CD4-positive, alpha-beta memory T cell (primary cell): ENCODE measurements around the gene MED9. TPM values are rescaled to one million over a fixed set of nuclear protein-coding genes. Genes with fewer than 3 reads are reported as not detected.

ENCODE experiments used
- CTCF ChIA-PET: fragments of 350-600 bp; sonication (Branson Sonifier 250); formaldehyde crosslinking; loops from one replicate; lab custom pipeline; 2021; ENCODE audit warnings: inconsistent platforms; ENCODE audit not compliant: partially characterized antibody; lab: Charles Lee
- POLR2A ChIA-PET: fragments of 350-600 bp; sonication (Branson Sonifier 250); formaldehyde crosslinking; loops from one replicate; lab custom pipeline; 2021; ENCODE audit not compliant: partially characterized antibody; lab: Charles Lee
- DNase-seq, 5 donors: peaks; one replicate each; pipeline versions ENCODE4 v3.0.0 to v3.0.0-alpha.2; 2020 to 2022; ENCODE audit warnings: mixed read lengths in 1 of 5
- H3K27ac ChIP-seq: one replicate; pipeline ENCODE4 v1.7.0; 2013; ENCODE audit warnings: low read depth, low read length
- H3K27me3 ChIP-seq: 2 replicates; pipeline ENCODE4 v1.7.0; 2013; ENCODE audit warnings: mild to moderate bottlenecking, low read length, moderate library complexity; ENCODE audit not compliant: insufficient read depth
- H3K36me3 ChIP-seq: 2 replicates; pipeline ENCODE4 v1.7.0; 2013; ENCODE audit warnings: mild to moderate bottlenecking, low read length, moderate library complexity; ENCODE audit not compliant: insufficient read depth
- H3K4me1 ChIP-seq: 2 replicates; pipeline ENCODE4 v1.7.0; 2013; ENCODE audit warnings: mild to moderate bottlenecking, low read length, moderate library complexity; ENCODE audit not compliant: insufficient read depth
- H3K4me3 ChIP-seq, 2 donors: one replicate each; pipeline ENCODE4 v1.7.0; 2013; ENCODE audit warnings: low read length in 2 of 2, mild to moderate bottlenecking in 1 of 2
- H3K9me3 ChIP-seq, 2 donors: one replicate each; pipeline ENCODE4 v1.7.0; 2013; ENCODE audit warnings: low read length in 2 of 2, control low read depth in 1 of 2; ENCODE audit not compliant: control insufficient read depth in 1 of 2
- H3K27ac Mint-ChIP-seq, 7 donors: one replicate each; pipeline ENCODE4 v1.8.0; 2020 to 2021; ENCODE audit warnings: mixed read lengths in 7 of 7, mild to moderate bottlenecking in 6 of 7, inconsistent platforms in 3 of 7, moderate library complexity in 3 of 7
- H3K27me3 Mint-ChIP-seq, 2 donors: one replicate each; pipeline ENCODE4 v1.8.0; 2020 to 2021; ENCODE audit warnings: mixed read lengths in 2 of 2
- H3K36me3 Mint-ChIP-seq, 2 donors: one replicate each; pipeline ENCODE4 v1.8.0; 2020 to 2021; ENCODE audit warnings: mixed read lengths in 2 of 2, inconsistent platforms in 1 of 2, mild to moderate bottlenecking in 1 of 2
- H3K4me1 Mint-ChIP-seq, 4 donors: one replicate each; pipeline ENCODE4 v1.8.0; 2020 to 2021; ENCODE audit warnings: mixed read lengths in 4 of 4, mild to moderate bottlenecking in 1 of 4
- H3K4me3 Mint-ChIP-seq, 8 donors: one replicate each; pipeline ENCODE4 v1.8.0; 2020 to 2021; ENCODE audit warnings: mixed read lengths in 8 of 8, mild to moderate bottlenecking in 7 of 8, moderate library complexity in 6 of 8, inconsistent platforms in 3 of 8
- H3K9me3 Mint-ChIP-seq, 8 donors: one replicate each; pipeline ENCODE4 v1.8.0; 2020 to 2021; ENCODE audit warnings: mixed read lengths in 8 of 8, mild to moderate bottlenecking in 5 of 8, inconsistent platforms in 3 of 8, moderate library complexity in 1 of 8
- intact Hi-C: fragments of 100-400 bp; cut with micrococcal nuclease; formaldehyde crosslinking; loops from one replicate; pipeline ENCODE4 v1.15.1; 2023
- polyA plus RNA-seq, 2 donors: library from polyadenylated mRNA; unstranded; fragments of 300-500 nt; fragmentation: Illumina TruSeq; gene quantifications; one replicate each; pipeline ENCODE4 v1.2.3, GENCODE V29; 2021
- total RNA-seq, 2 experiments: library from RNA; stranded (reverse); gene quantifications; one replicate each; pipeline ENCODE4 v1.2.3, GENCODE V29; 2021

The MED9 gene
- total and polyA plus RNA-seq, 4 experiments from 2014 or later = 9.3 to 18.9 (median 16.9) TPM

GRCh38 chr17:17507465-17508011 lies 30.7 kb downstream of the MED9 start:
- no peaks in the 10 kb centered on the region for H3K27me3 ChIP-seq
- no peak overlapping the region for H3K4me3 ChIP-seq
- peaks cover 0 to 10% (median 0%) of the 10 kb centered on the region in 4 donors for H3K4me1 Mint-ChIP-seq
- H3K27ac Mint-ChIP-seq = no peak overlapping the region
- H3K4me1 ChIP-seq = no peaks in the 10 kb centered on the region
- no peak overlapping the region for H3K4me3 Mint-ChIP-seq
- intact Hi-C loops = no loop called here
- ChIA-PET CTCF (interaction anchor here (1.6 kb wide), 1 partner anchor 11 kb away, joined by 7 read pairs; the partner anchor contains the start of gene RASD1), POLR2A (no interaction called here)
- H3K9me3 ChIP-seq = no peaks in the 10 kb centered on the region
- no peak for DNase-seq
- H3K36me3 ChIP-seq = no peaks in the 10 kb centered on the region
- H3K36me3 Mint-ChIP-seq = no peaks in the 10 kb centered on the region
- no peak overlapping the region for H3K27ac ChIP-seq
- no peaks in the 10 kb centered on the region for H3K27me3 Mint-ChIP-seq
- H3K9me3 Mint-ChIP-seq = no peaks in the 10 kb centered on the region

- H3K4me1 ChIP-seq = no peaks in the 10 kb centered on the region
- ChIA-PET POLR2A (no interaction called here), CTCF (interaction anchor here (1.6 kb wide), 1 partner anchor 11 kb away, joined by 7 read pairs; the partner anchor contains the start of gene RASD1)
- no peaks in the 10 kb centered on the region for H3K9me3 Mint-ChIP-seq
- H3K4me1 Mint-ChIP-seq = peaks cover 0 to 10% (median 0%) of the 10 kb centered on the region in 4 donors
- no peaks in the 10 kb centered on the region for H3K36me3 ChIP-seq
- no peaks in the 10 kb centered on the region for H3K9me3 ChIP-seq
- no peak overlapping the region for H3K4me3 ChIP-seq
- H3K4me3 Mint-ChIP-seq = no peak overlapping the region
- H3K27ac ChIP-seq = no peak overlapping the region
- H3K27me3 Mint-ChIP-seq = no peaks in the 10 kb centered on the region
- DNase-seq = no peak
- no peak overlapping the region for H3K27ac Mint-ChIP-seq
- H3K27me3 ChIP-seq = no peaks in the 10 kb centered on the region
- H3K36me3 Mint-ChIP-seq = no peaks in the 10 kb centered on the region
- intact Hi-C loops = no loop called here
These were observed 31.3 kb downstream of the MED9 start for GRCh38 chr17:17508019-17508535.

- H3K9me3 ChIP-seq = no peaks in the 10 kb centered on the region
- no peaks in the 10 kb centered on the region for H3K4me1 ChIP-seq
- H3K27ac ChIP-seq = no peak overlapping the region
- Mint-ChIP-seq H3K27ac (no peak overlapping the region), H3K9me3 (no peaks in the 10 kb centered on the region), H3K36me3 (no peaks in the 10 kb centered on the region), H3K4me3 (no peak overlapping the region), H3K4me1 (peaks cover 0 to 10% (median 2%) of the 10 kb centered on the region in 4 donors), H3K27me3 (no peaks in the 10 kb centered on the region)
- H3K36me3 ChIP-seq = no peaks in the 10 kb centered on the region
- ChIA-PET POLR2A (no interaction called here), CTCF (interaction anchor here (0.5 kb wide), 1 partner anchor 524 kb away, joined by 3 read pairs; no protein-coding TSS in a partner anchor)
- H3K4me3 ChIP-seq = no peak overlapping the region
- H3K27me3 ChIP-seq = no peaks in the 10 kb centered on the region
- intact Hi-C loops = no loop called here
- DNase-seq = no peak
These were observed 32.1 kb downstream of the MED9 start for GRCh38 chr17:17508646-17509591.

GRCh38 chr17:17509601-17510425 lies 33.0 kb downstream of the MED9 start:
- Mint-ChIP-seq H3K4me3 (no peak overlapping the region), H3K27me3 (no peaks in the 10 kb centered on the region), H3K4me1 (peaks cover 0 to 10% (median 2%) of the 10 kb centered on the region in 4 donors), H3K27ac (peak overlapping the region in 2 of 7 donors; percentile 79 to 85), H3K9me3 (no peaks in the 10 kb centered on the region), H3K36me3 (no peaks in the 10 kb centered on the region)
- Histone ChIP-seq H3K27me3 (no peaks in the 10 kb centered on the region), H3K4me1 (no peaks in the 10 kb centered on the region), H3K4me3 (no peak overlapping the region), H3K27ac (no peak overlapping the region), H3K36me3 (no peaks in the 10 kb centered on the region), H3K9me3 (no peaks in the 10 kb centered on the region)
- ChIA-PET POLR2A (no interaction called here), CTCF (interaction anchor here (3.2 kb wide), 1 partner anchor 13 kb away, joined by 13 read pairs; the partner anchor contains the start of gene RASD1)
- intact Hi-C loops = no loop called here
- no peak for DNase-seq

- H3K4me3 ChIP-seq = no peak overlapping the region
- Mint-ChIP-seq H3K4me1 (peaks cover 0 to 10% (median 2%) of the 10 kb centered on the region in 4 donors), H3K4me3 (no peak overlapping the region), H3K27me3 (no peaks in the 10 kb centered on the region), H3K36me3 (no peaks in the 10 kb centered on the region), H3K27ac (peak overlapping the region in 2 of 7 donors; percentile 18 to 62), H3K9me3 (no peaks in the 10 kb centered on the region)
- DNase-seq = no peak
- H3K27me3 ChIP-seq = no peaks in the 10 kb centered on the region
- H3K27ac ChIP-seq = no peak overlapping the region
- no peaks in the 10 kb centered on the region for H3K4me1 ChIP-seq
- intact Hi-C loops = no loop called here
- no peaks in the 10 kb centered on the region for H3K9me3 ChIP-seq
- ChIA-PET POLR2A (no interaction called here), CTCF (interaction anchor here (3.2 kb wide), 1 partner anchor 14 kb away, joined by 13 read pairs; the partner anchor contains the start of gene RASD1)
- H3K36me3 ChIP-seq = no peaks in the 10 kb centered on the region
These were observed 33.9 kb downstream of the MED9 start for GRCh38 chr17:17510456-17511292.

- ChIA-PET CTCF (interaction anchor here (3.2 kb wide), 1 partner anchor 15 kb away, joined by 13 read pairs; the partner anchor contains the start of gene RASD1), POLR2A (no interaction called here)
- no peaks in the 10 kb centered on the region for H3K27me3 Mint-ChIP-seq
- H3K4me1 Mint-ChIP-seq = peaks cover 0 to 10% (median 2%) of the 10 kb centered on the region in 4 donors
- H3K9me3 Mint-ChIP-seq = no peaks in the 10 kb centered on the region
- Histone ChIP-seq H3K9me3 (no peaks in the 10 kb centered on the region), H3K36me3 (no peaks in the 10 kb centered on the region), H3K4me1 (no peaks in the 10 kb centered on the region), H3K27ac (no peak overlapping the region), H3K27me3 (no peaks in the 10 kb centered on the region), H3K4me3 (no peak overlapping the region)
- intact Hi-C loops = no loop called here
- no peak overlapping the region for H3K4me3 Mint-ChIP-seq
- DNase-seq = no peak
- peaks cover 0 to 4% of the 10 kb centered on the region in 2 donors for H3K36me3 Mint-ChIP-seq
- H3K27ac Mint-ChIP-seq = peak overlapping the region in 2 of 7 donors; percentile 18 to 62
These were observed 34.5 kb downstream of the MED9 start for GRCh38 chr17:17511293-17511741.
